Astrocyte of the hippocampus (primary cell): ENCODE data around the gene MAT2A.
"Not testable (repeated sequence)": the region's sequence is repeated elsewhere in the genome, so short reads cannot be mapped to it uniquely, and the experiment has no call there.

Experiments used
- DNase-seq: peaks from one replicate; pipeline ENCODE4 v3.0.0; 2011; ENCODE audit warnings: low read depth, low spot score

Gene MAT2A

DNA sequence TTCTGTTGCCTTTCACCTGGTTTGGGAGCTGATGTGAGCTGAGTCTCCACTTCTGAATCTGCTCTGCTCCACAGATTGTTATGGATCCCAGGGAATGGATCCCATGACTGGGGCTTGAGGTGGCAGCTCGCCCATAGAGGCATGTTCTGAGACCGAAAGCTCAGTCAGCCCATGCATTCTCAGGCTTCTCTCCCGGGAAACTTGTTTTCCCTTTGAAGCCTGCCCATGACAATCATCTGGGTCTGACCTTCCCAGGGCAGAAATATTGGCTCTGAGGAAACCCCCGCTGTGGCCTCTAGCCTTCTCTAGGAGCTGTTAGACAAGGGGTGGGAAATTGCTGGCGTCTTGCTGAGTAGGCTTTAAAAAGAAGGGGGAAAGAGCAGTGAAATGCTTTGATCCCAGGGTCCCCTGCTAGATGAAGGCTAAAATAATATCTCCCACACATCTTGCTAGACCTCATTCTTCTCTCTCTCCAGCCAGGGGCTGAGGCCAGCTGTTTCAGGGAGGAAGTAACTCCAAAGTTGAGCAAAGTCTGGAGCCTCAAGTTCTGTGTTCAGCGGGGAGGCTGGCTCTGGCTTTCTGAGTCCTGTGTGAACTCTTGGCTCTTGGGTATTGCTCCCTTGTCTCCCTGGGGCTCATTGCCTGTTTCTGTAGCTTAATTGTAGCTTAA is 40.4 kb downstream of the MAT2A start:
- no peak for DNase-seq

DNA sequence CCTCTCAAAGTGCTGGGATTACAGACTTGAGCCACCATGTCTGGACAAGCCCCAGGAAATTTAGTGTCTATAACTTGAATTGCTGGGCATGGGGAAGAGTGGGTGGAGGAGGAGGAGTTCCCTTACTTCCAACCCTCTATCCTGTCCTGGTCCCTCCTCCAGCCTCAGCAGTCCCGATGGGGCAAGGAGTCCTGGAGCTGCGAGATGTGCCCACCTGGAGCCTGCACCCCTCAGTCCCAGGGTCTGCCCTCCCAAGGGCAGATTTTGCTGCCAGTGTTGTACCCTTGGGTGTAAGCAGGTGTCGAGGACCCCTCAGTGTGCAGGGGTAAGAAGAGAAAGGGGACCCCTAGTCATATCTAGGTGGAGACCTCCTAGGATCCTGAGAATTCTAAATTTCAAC is 41.2 kb downstream of the MAT2A start:
- no peak for DNase-seq

- no peak for DNase-seq
Observed at GRCh38 chr2:85582492-85582891, 43.5 kb downstream of the MAT2A start.

DNA sequence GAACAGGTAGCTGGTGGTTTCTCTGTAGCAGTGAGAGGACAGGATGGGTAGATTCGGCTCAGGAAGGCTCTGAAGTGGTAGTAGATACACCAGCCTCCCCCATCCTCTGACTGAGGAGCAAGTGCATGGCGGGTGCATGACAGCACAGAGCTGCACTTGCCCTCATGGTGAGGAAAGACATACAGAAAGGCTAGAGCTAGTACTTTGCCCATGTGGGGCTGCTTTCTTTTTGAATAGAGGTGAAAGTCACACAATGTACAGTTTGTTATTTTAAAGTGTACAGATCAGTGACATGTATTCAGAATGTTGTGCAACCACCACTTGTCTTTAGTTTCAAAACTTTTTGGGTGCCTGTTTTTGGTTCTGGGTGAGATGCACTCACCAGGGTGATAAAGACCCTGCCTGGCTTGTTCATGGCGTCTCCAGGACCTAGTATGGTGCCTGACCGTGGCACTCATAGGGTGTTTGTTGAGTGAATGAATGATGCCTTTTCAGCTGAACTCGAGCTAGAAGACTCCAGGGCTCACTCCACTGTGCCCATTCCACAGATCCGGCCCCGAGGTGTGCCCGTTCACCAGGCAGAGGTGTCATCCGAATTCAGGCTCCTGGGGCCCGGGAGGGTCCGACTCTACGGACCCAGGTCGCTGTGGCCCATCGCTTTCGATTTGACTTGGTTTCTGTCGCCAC is 44.8 kb downstream of the MAT2A start:
- no peak for DNase-seq

DNA sequence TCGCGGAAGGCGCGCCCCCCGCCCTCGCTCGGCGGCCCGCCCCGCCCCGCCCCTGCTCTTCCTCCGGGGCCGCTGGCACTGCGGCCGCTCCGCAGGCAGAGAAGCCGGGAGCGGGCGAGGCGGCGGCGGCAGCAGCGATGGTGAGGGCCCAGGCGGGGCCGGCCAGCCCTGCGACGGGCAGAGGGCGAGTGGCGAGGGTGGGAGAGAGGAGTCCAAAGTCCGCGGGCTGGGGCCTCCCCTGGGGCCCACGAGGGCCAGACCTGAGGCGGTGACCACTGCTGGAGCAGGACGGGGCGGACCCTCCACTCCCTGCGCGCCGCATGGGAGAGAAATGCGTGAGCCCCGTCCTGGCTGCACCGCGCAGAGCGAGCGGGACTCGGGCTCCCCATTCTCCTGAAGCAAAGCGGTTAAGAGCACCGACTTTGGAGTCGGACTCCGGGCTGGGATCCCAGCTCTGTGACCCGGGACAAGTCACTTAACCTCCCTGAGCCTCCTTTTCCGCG is 45.4 kb downstream of the MAT2A start, which contains the start of gene VAMP5:
VAMP5 (plus strand) TSS at position 78 of the 503 bp plus-strand sequence; CDS start at position 138, 60 bp downstream.
- peak; percentile 73 for DNase-seq

GRCh38 chr2:85584857-85585780 is 46.2 kb downstream of the MAT2A start:
- peak; percentile 74 for DNase-seq

DNA sequence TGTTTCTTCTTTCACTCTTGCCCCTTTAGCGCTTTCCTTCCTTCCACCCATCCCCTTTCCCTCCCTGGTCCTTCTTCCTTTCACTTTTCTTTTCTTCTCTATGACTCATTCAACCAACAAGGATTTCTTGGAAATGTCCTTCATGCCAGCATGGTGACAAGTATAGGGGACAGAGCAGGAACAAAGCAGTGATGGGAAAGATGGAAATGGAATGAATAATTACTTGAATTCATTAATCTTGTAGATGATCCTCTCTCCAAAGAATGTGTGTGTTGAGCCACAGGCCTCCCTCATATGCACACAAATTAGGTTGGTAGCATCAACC is 46.8 kb downstream of the MAT2A start:
- peak; percentile 85 for DNase-seq

GRCh38 chr2:85588236-85588635 is 49.3 kb downstream of the MAT2A start:
- DNase-seq = no peak

DNA sequence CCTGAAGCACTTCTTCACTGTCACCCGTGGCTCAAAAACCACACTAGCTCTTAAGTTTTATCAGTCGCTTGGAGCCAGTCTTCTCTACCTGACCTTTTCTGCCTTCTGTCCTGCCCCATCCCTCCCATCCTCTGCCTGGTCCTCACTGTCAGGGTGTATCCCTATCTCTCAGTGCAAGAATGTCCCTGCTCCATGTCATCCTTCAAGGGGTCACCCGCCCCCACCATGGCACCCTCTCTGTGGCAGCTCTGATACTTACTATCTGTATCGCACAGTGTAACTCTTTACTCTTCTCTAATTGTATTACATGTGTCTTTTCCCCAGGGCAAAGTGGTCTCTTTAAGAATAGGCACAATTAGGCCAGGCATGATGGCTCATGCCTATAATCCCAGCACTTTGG is 49.7 kb downstream of the MAT2A start:
- no peak for DNase-seq

GRCh38 chr2:85589181-85589580 is 50.2 kb downstream of the MAT2A start:
- DNase-seq = no peak

GRCh38 chr2:85589982-85590791 is 51.2 kb downstream of the MAT2A start:
- peak; percentile 97 for DNase-seq

DNA sequence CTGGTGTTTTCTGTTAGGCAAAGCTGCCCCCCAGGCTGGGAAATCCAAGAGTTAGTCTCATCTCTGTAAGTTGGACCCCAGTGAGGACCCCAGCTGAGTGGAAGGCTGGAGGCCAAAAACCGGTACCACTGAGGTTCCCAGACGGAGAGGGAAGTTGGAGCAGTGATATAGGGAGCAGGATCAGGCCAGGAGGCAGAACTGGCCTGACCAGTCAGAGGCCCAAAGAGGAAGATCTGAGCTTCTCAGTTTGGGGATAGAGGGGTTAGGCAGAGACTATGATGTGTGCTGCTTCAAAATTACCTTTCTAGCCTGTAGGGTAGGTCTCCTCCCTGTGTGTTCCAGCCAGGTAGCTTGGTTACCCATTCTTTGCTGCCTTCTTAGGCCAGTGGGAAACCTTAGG is 52.0 kb downstream of the MAT2A start:
- no peak for DNase-seq

GRCh38 chr2:85591563-85591962 is 52.6 kb downstream of the MAT2A start:
- no peak for DNase-seq

- not testable (repeated sequence) for DNase-seq
Observed at GRCh38 chr2:85592299-85592698, 53.3 kb downstream of the MAT2A start.

GRCh38 chr2:85593023-85593422 is 54.1 kb downstream of the MAT2A start:
- DNase-seq = no peak
